HepG2 (cell line): ENCODE results near the gene GRK4. TPM values are rescaled to one million over a fixed set of nuclear protein-coding genes. Genes with fewer than 3 reads are reported as not detected.

Source experiments
- ATAC-seq: fragments of 200-7000 bp; cut with Tn5 transposase; 3 replicates; pipeline ENCODE4 v1.9.1; 2020; ENCODE audit warnings: mild to moderate bottlenecking, moderate library complexity
- BruUV-seq: library from RNA; stranded (reverse); fragments of 400-500 nt; replicated peaks from 2 replicates; lab custom pipeline; 2021; lab: Mats Ljungman, UMichigan
- CTCF ChIA-PET: fragments of 300-600 bp; formaldehyde crosslinking; extraction: SDS; loops from one replicate; lab custom pipeline; 2021; ENCODE audit warnings: low total read pairs, inconsistent platforms, low intra/inter-chr PET ratio; lab: Yijun Ruan, JAX
- POLR2A ChIA-PET: fragments of 350-600 bp; sonication (Branson Sonifier 250); formaldehyde crosslinking; loops from one replicate; lab custom pipeline; 2020; ENCODE audit warnings: antibody characterized with exemption, inconsistent platforms; lab: Yijun Ruan, JAX
- DNase-seq: peaks from one replicate; pipeline ENCODE4 v3.0.0-alpha.2; 2015; ENCODE audit warnings: low spot score
- FAIRE-seq: peaks from 3 replicates; lab custom pipeline; 2011; peaks lifted over from hg19 to GRCh38; lab: Jason Lieb, UNC
- H2AFZ ChIP-seq: one replicate; pipeline ENCODE4 v1.6.1; 2011; ENCODE audit warnings: low read length, inconsistent platforms
- H3K27ac ChIP-seq: fragments of 300-600 bp; 3 replicates; pipeline ENCODE4 v1.8.0; 2011; ENCODE audit warnings: mixed run types, mild to moderate bottlenecking, mixed read lengths, low read length, inconsistent platforms; ENCODE audit not compliant: insufficient read depth; ENCODE audit errors: extremely low read length
- H3K27me3 ChIP-seq, 2 experiments: fragments of 200-600 bp in 1 of 2; 2 replicates in 1 of 2; 3 replicates in 1 of 2; pipeline versions ENCODE4 v1.6.0 to v1.8.0; 2011; ENCODE audit warnings: low read length in 2 of 2, mild to moderate bottlenecking in 2 of 2, moderate library complexity in 2 of 2, inconsistent platforms in 1 of 2; ENCODE audit not compliant: insufficient read depth in 2 of 2, control insufficient read depth in 1 of 2
- H3K36me3 ChIP-seq, 2 experiments: fragments of 200-600 bp in 1 of 2; replicated peaks in 1 of 2; 2 replicates in 1 of 2; 3 replicates in 1 of 2; pipeline versions ENCODE4 v1.5.1 to v1.8.0; 2011; ENCODE audit warnings: low read length in 2 of 2, inconsistent platforms in 1 of 2; ENCODE audit not compliant: insufficient read depth in 2 of 2, control insufficient read depth in 1 of 2
- H3K4me1 ChIP-seq: 2 replicates; pipeline ENCODE4 v1.5.1; 2012; ENCODE audit warnings: low read length, inconsistent platforms; ENCODE audit not compliant: insufficient read depth
- H3K4me2 ChIP-seq: 2 replicates; pipeline ENCODE4 v1.6.0; 2011; ENCODE audit warnings: low read depth, low read length, inconsistent platforms
- H3K4me3 ChIP-seq, 3 experiments: fragments of 200-600 bp in 1 of 3; sonication (generic), shearing (Covaris generic) in 1 of 3; replicated peaks in 1 of 3; 2 replicates each; pipeline ENCODE4 v1.5.1; 2011 to 2016; ENCODE audit warnings: low read length in 3 of 3, inconsistent platforms in 2 of 3, low read depth in 2 of 3, mild to moderate bottlenecking in 2 of 3, control low read depth in 1 of 3, mixed read lengths in 1 of 3; ENCODE audit not compliant: insufficient read depth in 1 of 3
- H3K79me2 ChIP-seq: one replicate; pipeline ENCODE4 v1.6.1; 2011; ENCODE audit warnings: low read length, inconsistent platforms; ENCODE audit not compliant: insufficient read depth
- H3K9ac ChIP-seq: 2 replicates; pipeline ENCODE4 v1.6.0; 2011; ENCODE audit warnings: mild to moderate bottlenecking, low read depth, low read length, inconsistent platforms; ENCODE audit not compliant: insufficient read depth
- H3K9me3 ChIP-seq: 2 replicates; pipeline ENCODE4 v1.5.1; 2012; ENCODE audit warnings: mild to moderate bottlenecking, low read length
- H4K20me1 ChIP-seq: 2 replicates; pipeline ENCODE4 v1.6.0; 2011; ENCODE audit warnings: inconsistent platforms, mild to moderate bottlenecking, low read length, moderate library complexity; ENCODE audit not compliant: insufficient read depth
- EHMT2 ChIP-seq: fragments of 200-600 bp; sonication (generic); IDR thresholded peaks from 2 replicates; pipeline ENCODE4 v1.7.0; 2017; ENCODE audit warnings: antibody characterized with exemption, low read depth, low read length, borderline replicate concordance
- HDAC2 ChIP-seq: sonication (generic); formaldehyde crosslinking; IDR thresholded peaks from 2 replicates; pipeline ENCODE4 v1.4.0; 2020; ENCODE audit warnings: missing genetic modification reagents
- ISX ChIP-seq: sonication (generic); formaldehyde crosslinking; conservative IDR thresholded peaks from 2 replicates; pipeline ENCODE4 v1.5.0; 2020; ENCODE audit warnings: missing genetic modification reagents
- MAFK ChIP-seq, 2 experiments: IDR thresholded peaks in 1 of 2; conservative IDR thresholded peaks in 1 of 2; 2 replicates each; pipeline ENCODE4 v1.6.1; 2011; ENCODE audit warnings: improper control_type of control experiment in 2 of 2, low read length in 2 of 2
- NCOA5 ChIP-seq: sonication (generic); formaldehyde crosslinking; IDR thresholded peaks from 2 replicates; pipeline ENCODE4 v1.4.0; 2020; ENCODE audit warnings: missing genetic modification reagents
- NFIC ChIP-seq: IDR thresholded peaks from 2 replicates; pipeline ENCODE4 v1.6.1; 2012; ENCODE audit warnings: mild to moderate bottlenecking, low read length, inconsistent platforms
- NFYB ChIP-seq: sonication (generic); formaldehyde crosslinking; IDR thresholded peaks from 2 replicates; pipeline ENCODE4 v1.4.0; 2020; ENCODE audit warnings: missing genetic modification reagents
- PLRG1 ChIP-seq: fragments of 450-650 bp; conservative IDR thresholded peaks from 2 replicates; pipeline ENCODE4 v1.6.1; 2016
- STAG1 ChIP-seq: sonication (generic); formaldehyde crosslinking; IDR thresholded peaks from 2 replicates; pipeline ENCODE4 v1.4.0; 2020; ENCODE audit warnings: missing genetic modification reagents
- ZNF317 ChIP-seq: sonication (generic); formaldehyde crosslinking; IDR thresholded peaks from 2 replicates; pipeline ENCODE4 v1.5.0; 2020; ENCODE audit warnings: mild to moderate bottlenecking, missing genetic modification reagents
- WGBS: methylation state at CpG from one replicate; pipeline ENCODE4 v1.1.6; 2017; ENCODE audit warnings: low lambda C conversion rate; 5-methylcytosine and 5-hydroxymethylcytosine counted together
- in situ Hi-C: cut with HindIII; loops from 2 replicates; pipeline ENCODE4 v1.10.0; 2017; ENCODE audit warnings: low pct_unique_long_range_greater_than_20kb; ENCODE audit not compliant: extremely low pct_ligation_motif_present
- intact Hi-C: fragments of 100-400 bp; cut with micrococcal nuclease; formaldehyde crosslinking; loops from one replicate; pipeline ENCODE4 v1.10.0; 2022; ENCODE audit not compliant: unreplicated experiment
- polyA plus RNA-seq, 8 experiments: library from polyadenylated mRNA; depleted of rRNA in 3 of 8; stranded (reverse) in 7 of 8; unstranded in 1 of 8; fragments of >200 nt; fragmentation: Illumina TruSeq in 4 of 8; extraction: Trizol in 4 of 8; gene quantifications; 2 replicates each; pipeline versions ENCODE4 v1.2.1 to v1.2.3, GENCODE V29; 2011 to 2016; ENCODE audit warnings: low read depth in 4 of 8, missing spikeins in 1 of 8, mixed read lengths in 1 of 8; ENCODE audit not compliant: insufficient read depth in 1 of 8
- total RNA-seq, 5 experiments: library from RNA; depleted of rRNA; stranded (reverse); fragments of >200 nt; fragmentation: Illumina TruSeq; extraction: Trizol; gene quantifications; 2 replicates each; pipeline ENCODE4 v1.2.3, GENCODE V29; 2016; ENCODE audit warnings: low read depth in 1 of 5
- TF ChIP-seq, protein P1 (sequence below): sonication (generic); formaldehyde crosslinking; IDR thresholded peaks from 2 replicates; pipeline ENCODE4 v1.4.0; 2020; ENCODE audit warnings: missing genetic modification reagents
- TF ChIP-seq, protein P2 (sequence below): sonication (generic); formaldehyde crosslinking; IDR thresholded peaks from 2 replicates; pipeline ENCODE4 v1.5.0; 2020; ENCODE audit warnings: missing genetic modification reagents, mild to moderate bottlenecking, borderline replicate concordance

Gene GRK4
- total and polyA plus RNA-seq, 2 of the 13 experiments (the other 11 are each of a cell fraction or from before 2014, with no cell fraction given), result 1.8 to 2.0 TPM

DNA sequence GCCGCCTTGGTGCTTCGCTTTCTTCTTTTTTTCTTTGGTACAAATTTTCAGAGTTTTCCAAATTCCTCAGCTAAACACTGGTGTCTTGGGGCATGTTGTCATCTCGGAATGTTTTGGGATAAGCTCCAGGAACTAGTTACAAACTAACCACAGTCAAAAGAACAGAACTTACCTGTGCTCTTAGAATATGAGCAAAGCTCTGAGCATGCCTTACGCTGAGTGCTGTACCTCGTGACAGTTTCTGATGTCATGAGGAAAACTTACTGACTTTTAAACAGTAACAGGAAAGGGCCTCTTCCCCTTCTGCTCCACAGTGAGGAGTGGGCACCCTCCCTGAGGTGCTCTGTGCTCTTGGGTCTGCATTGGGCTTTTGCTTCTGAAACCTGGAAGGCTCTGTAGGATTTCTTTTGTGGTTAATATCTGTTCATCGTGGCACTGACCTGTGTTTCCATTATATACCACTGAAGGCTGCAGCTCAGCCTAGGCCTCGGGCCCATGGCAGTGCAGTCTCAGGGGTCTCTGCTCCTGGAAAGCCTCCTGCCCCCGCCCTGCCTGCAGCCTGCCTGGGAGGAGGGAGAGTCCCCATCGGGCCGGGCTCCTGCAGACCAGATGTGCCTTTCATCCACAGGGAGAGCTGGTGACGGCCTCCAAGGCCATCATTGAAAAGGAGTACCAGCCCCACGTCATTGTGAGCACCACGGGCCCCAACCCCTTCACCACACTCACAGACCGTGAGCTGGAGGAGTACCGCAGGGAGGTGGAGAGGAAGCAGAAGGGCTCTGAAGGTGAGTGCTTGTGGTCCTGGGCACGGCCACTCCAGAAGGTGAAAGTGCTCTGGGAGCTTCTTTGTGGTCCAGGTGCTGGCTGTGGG is 48.9 kb upstream of the GRK4 start:
- in situ Hi-C loops, result no loop called here
- CTCF ChIA-PET, result no interaction called here
- 92% methylated on average over 14 of the region's 16 CpGs for WGBS

More for the DNA sequence above, 48.9 kb upstream of the GRK4 start:
- intact Hi-C loops, result loop anchor here (1.0 kb wide), 1 partner anchor 25 kb away; no protein-coding TSS in a partner anchor
- Histone ChIP-seq H3K4me3 (no peak overlapping the region), H3K36me3 (peaks cover 13 to 51% of the 10 kb centered on the region in 2 experiments), H3K9me3 (no peaks in the 10 kb centered on the region), H2AFZ (no peak overlapping the region), H3K27me3 (no peaks in the 10 kb centered on the region), H3K27ac (no peak overlapping the region), H3K4me2 (no peak overlapping the region), H3K79me2 (no peaks in the 10 kb centered on the region), H3K9ac (no peak overlapping the region), H3K4me1 (no peaks in the 10 kb centered on the region), H4K20me1 (peaks cover 4% of the 10 kb centered on the region; the same call in 1 of the 2 replicates)
- POLR2A ChIA-PET, result no interaction called here
- no TSS peak for BruUV-seq
- FAIRE-seq, result no peak
- no peak; the same call in 2 of the 3 replicates for ATAC-seq
- TF ChIP-seq ISX (CRISPR knock-in tag) (no peak), ZNF317 (CRISPR knock-in tag) (no peak), NFYB (CRISPR knock-in tag) (no peak), STAG1 (CRISPR knock-in tag) (no peak), NCOA5 (CRISPR knock-in tag) (no peak), PLRG1 (no peak), NFIC (no peak), HDAC2 (CRISPR knock-in tag) (no peak), MAFK (conservative IDR thresholded peaks at IDR 0.05 in 1 of 2, IDR thresholded peaks at IDR 0.05 in 1 of 2; ENCODE audit: low read length in 2 of 2) (no peak), EHMT2 (no peak)
- TF ChIP-seq, protein P1, sequence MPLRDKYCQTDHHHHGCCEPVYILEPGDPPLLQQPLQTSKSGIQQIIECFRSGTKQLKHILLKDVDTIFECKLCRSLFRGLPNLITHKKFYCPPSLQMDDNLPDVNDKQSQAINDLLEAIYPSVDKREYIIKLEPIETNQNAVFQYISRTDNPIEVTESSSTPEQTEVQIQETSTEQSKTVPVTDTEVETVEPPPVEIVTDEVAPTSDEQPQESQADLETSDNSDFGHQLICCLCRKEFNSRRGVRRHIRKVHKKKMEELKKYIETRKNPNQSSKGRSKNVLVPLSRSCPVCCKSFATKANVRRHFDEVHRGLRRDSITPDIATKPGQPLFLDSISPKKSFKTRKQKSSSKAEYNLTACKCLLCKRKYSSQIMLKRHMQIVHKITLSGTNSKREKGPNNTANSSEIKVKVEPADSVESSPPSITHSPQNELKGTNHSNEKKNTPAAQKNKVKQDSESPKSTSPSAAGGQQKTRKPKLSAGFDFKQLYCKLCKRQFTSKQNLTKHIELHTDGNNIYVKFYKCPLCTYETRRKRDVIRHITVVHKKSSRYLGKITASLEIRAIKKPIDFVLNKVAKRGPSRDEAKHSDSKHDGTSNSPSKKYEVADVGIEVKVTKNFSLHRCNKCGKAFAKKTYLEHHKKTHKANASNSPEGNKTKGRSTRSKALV (CRISPR knock-in tag), result no peak
- TF ChIP-seq, protein P2, sequence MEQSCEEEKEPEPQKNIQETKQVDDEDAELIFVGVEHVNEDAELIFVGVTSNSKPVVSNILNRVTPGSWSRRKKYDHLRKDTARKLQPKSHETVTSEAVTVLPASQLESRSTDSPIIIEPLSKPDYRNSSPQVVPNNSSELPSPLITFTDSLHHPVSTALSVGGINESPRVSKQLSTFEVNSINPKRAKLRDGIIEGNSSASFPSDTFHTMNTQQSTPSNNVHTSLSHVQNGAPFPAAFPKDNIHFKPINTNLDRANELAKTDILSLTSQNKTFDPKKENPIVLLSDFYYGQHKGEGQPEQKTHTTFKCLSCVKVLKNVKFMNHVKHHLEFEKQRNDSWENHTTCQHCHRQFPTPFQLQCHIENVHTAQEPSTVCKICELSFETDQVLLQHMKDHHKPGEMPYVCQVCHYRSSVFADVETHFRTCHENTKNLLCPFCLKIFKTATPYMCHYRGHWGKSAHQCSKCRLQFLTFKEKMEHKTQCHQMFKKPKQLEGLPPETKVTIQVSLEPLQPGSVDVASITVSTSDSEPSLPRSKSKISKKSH, result no peak
- no peak for DNase-seq
